ENCODE measurements around the gene L3MBTL4. TPM values are rescaled to one million over a fixed set of nuclear protein-coding genes. Genes with fewer than 3 reads are reported as not detected.

L3MBTL4 gene
- total and polyA plus RNA-seq, 11 donors: 0.27 to 3.3 (median 1.2) TPM

DNA sequence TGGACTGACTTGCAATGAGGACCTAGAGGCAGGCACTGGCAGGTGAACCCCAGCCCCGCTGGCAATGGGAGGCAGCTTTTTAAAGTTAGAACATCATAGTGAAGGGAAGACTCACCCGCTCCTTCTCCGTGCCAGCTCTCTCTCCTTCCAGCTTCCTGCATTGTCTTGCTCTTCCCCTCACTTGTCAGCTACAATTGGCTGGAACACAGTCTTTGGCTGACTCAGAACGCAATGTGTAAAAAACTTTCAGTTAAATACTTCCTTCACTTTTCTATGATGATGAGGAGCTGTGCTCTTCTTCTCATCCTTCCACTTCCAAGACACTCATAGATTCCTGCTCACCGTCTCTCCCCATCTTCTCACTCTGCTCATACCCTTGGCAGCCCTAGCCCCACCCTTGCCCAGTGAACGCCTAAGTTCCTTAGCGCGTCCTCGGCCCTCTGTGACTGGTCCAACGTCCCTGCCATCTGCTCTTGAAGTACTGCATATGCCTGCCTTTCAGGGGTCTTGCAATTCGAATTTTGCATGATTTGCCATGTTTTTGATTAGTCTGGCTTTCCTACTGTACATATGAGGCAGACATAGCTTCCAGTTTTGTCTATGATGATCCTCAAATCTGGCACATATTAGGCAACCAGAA is 401.4 kb downstream of the L3MBTL4 start:
- H3K27ac ChIP-seq: no peak overlapping the region
- H3K4me3 ChIP-seq: no peak overlapping the region
- no peaks in the 10 kb centered on the region for H3K9me3 ChIP-seq
- H3K36me3 ChIP-seq: no peaks in the 10 kb centered on the region
- intact Hi-C loops (cut with DNase I): no loop called here
- WGBS, 4 donors: 87 to 88% (median 87%) methylated on average over 11 of the region's 11 CpGs
- DNase-seq: no peak
- H3K27me3 ChIP-seq: no peaks in the 10 kb centered on the region
- no peak for ATAC-seq
- TF ChIP-seq POLR2A (IDR thresholded peaks at IDR 0.05): no peak
- TF ChIP-seq CTCF (IDR thresholded peaks at IDR 0.05): no peak
- H3K4me1 ChIP-seq: peaks cover 0 to 8% (median 0%) of the 10 kb centered on the region in 12 donors

- peaks cover 0 to 8% (median 0%) of the 10 kb centered on the region in 12 donors for H3K4me1 ChIP-seq
- H3K27ac ChIP-seq: no peak overlapping the region
- no peaks in the 10 kb centered on the region for H3K9me3 ChIP-seq
- WGBS, 4 donors: 61 to 74% (median 69%) methylated on average over 1 of the region's 1 CpG
- no peaks in the 10 kb centered on the region for H3K27me3 ChIP-seq
- H3K36me3 ChIP-seq: no peaks in the 10 kb centered on the region
- TF ChIP-seq POLR2A (IDR thresholded peaks at IDR 0.05): no peak
- TF ChIP-seq CTCF (IDR thresholded peaks at IDR 0.05): no peak
- intact Hi-C loops (cut with DNase I): no loop called here
- DNase-seq (no peak), ATAC-seq (no peak)
- no peak overlapping the region for H3K4me3 ChIP-seq
Observed at GRCh38 chr18:6010921-6011320, 403.8 kb downstream of the L3MBTL4 start.

DNA sequence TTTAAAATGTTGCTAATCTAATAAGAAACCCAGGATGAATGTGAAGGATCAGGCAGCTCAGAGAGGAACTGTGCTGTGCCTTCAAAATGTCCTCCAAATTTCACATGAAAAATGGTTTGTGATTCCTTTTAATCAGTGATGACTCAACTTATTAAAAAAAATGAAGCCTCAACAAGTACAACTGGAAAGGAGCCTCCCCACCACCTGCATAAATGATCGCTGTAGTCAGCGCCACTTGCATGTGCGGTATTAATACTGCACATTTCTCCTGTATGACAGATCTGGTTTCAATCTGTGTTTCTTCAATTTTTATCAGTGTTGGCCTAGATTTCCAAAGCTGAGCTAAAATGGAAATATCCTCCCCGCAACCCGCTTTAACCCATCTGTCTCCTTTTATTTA is 404.4 kb downstream of the L3MBTL4 start:
- Histone ChIP-seq H3K27me3 (no peaks in the 10 kb centered on the region), H3K4me1 (peaks cover 0 to 8% (median 0%) of the 10 kb centered on the region in 12 donors), H3K4me3 (no peak overlapping the region), H3K9me3 (no peaks in the 10 kb centered on the region), H3K27ac (no peak overlapping the region), H3K36me3 (no peaks in the 10 kb centered on the region)
- WGBS, 4 donors: 85 to 92% (median 88%) methylated on average over 5 of the region's 5 CpGs
- intact Hi-C loops (cut with DNase I): no loop called here
- TF ChIP-seq CTCF (IDR thresholded peaks at IDR 0.05) (no peak), POLR2A (IDR thresholded peaks at IDR 0.05) (no peak)
- ATAC-seq (no peak), DNase-seq (no peak)

DNA sequence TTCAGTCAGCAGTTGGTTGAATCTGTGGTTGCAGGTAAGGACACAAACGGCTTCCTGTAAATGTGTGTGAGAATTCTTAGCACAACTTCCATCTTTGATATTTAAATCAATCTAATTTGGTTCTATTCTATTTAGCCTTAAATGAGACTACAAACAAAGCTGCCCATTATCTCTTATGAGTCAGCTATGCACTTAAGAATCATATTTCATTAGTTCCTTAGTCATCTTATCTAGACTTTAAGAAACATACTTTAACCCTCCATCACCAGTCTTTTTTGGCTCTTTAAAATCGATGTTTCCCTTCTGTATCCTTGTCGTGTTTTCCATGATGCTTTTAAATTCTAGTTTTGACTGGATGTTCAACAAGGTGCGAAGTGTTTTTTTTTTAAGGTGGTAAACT is 405.0 kb downstream of the L3MBTL4 start:
- Histone ChIP-seq H3K27ac (no peak overlapping the region), H3K4me3 (no peak overlapping the region), H3K27me3 (no peaks in the 10 kb centered on the region), H3K4me1 (peaks cover 0 to 8% (median 0%) of the 10 kb centered on the region in 12 donors), H3K9me3 (no peaks in the 10 kb centered on the region), H3K36me3 (no peaks in the 10 kb centered on the region)
- no peak for TF ChIP-seq POLR2A (IDR thresholded peaks at IDR 0.05)
- TF ChIP-seq CTCF (IDR thresholded peaks at IDR 0.05): no peak
- DNase-seq: no peak
- no peak for ATAC-seq
- 85 to 88% (median 86%) methylated on average over 4 of the region's 4 CpGs for WGBS, 4 donors
- intact Hi-C loops (cut with DNase I): loop anchor here in 1 of 10 donors (10.0 kb wide), 1 partner anchor 65 kb away; no protein-coding TSS in a partner anchor

All from heart left ventricle (tissue), 16 donors.